Skeletal muscle tissue (tissue), 4 donors: ENCODE measurements around the gene FBXO15. TPM values are rescaled to one million over a fixed set of nuclear protein-coding genes. Genes with fewer than 3 reads are reported as not detected.

Source experiments
- H3K27ac ChIP-seq: one replicate; pipeline ENCODE4 v1.7.0; 2013; ENCODE audit warnings: mild to moderate bottlenecking, low read depth, low read length, inconsistent platforms
- H3K27me3 ChIP-seq, 3 donors: one replicate each; pipeline ENCODE4 v1.7.0; 2013; ENCODE audit warnings: low read length in 3 of 3; ENCODE audit not compliant: control insufficient read depth in 3 of 3, insufficient read depth in 3 of 3
- H3K36me3 ChIP-seq, 3 donors: one replicate each; pipeline ENCODE4 v1.7.0; 2013; ENCODE audit warnings: low read length in 3 of 3; ENCODE audit not compliant: control insufficient read depth in 3 of 3, insufficient read depth in 3 of 3
- H3K4me1 ChIP-seq, 3 donors: one replicate each; pipeline ENCODE4 v1.7.0; 2013; ENCODE audit warnings: low read length in 3 of 3, mild to moderate bottlenecking in 3 of 3; ENCODE audit not compliant: control insufficient read depth in 3 of 3, insufficient read depth in 3 of 3
- H3K4me3 ChIP-seq, 3 donors: one replicate each; pipeline ENCODE4 v1.7.0; 2013; ENCODE audit warnings: low read length in 3 of 3
- H3K9ac ChIP-seq, 3 donors: one replicate each; pipeline ENCODE4 v1.7.0; 2013; ENCODE audit warnings: low read length in 3 of 3, mild to moderate bottlenecking in 3 of 3, moderate library complexity in 2 of 3, low read depth in 1 of 3
- H3K9me3 ChIP-seq, 3 donors: one replicate each; pipeline ENCODE4 v1.7.0; 2013; ENCODE audit warnings: low read length in 3 of 3; ENCODE audit not compliant: control insufficient read depth in 3 of 3
- total RNA-seq: library from RNA; depleted of rRNA; stranded (reverse); fragments of >200 nt; gene quantifications from one replicate; pipeline ENCODE4 v1.2.3, GENCODE V29; 2014
- donor health status: Osteomylitis.

The FBXO15 gene
- total RNA-seq, 1 donor from 2014 or later = 1.0 TPM

- Histone ChIP-seq H3K27ac (no peak overlapping the region), H3K36me3 (no peaks in the 10 kb centered on the region), H3K9me3 (no peaks in the 10 kb centered on the region), H3K4me3 (no peak overlapping the region), H3K4me1 (peaks cover 2 to 5% (median 3%) of the 10 kb centered on the region in 3 donors), H3K9ac (no peak overlapping the region), H3K27me3 (peaks cover 0 to under 1% (median 0%) of the 10 kb centered on the region in 3 donors)
Observed at GRCh38 chr18:74142252-74142651, 5.4 kb downstream of the FBXO15 start.

- no peaks in the 10 kb centered on the region for H3K9me3 ChIP-seq
- no peaks in the 10 kb centered on the region for H3K4me1 ChIP-seq
- H3K27me3 ChIP-seq = peaks cover 0 to 4% (median 0%) of the 10 kb centered on the region in 3 donors
Observed at GRCh38 chr18:74141667-74142066, 6.0 kb downstream of the FBXO15 start.

GRCh38 chr18:74140582-74140981, 7.1 kb downstream of the FBXO15 start:
- no peaks in the 10 kb centered on the region for H3K36me3 ChIP-seq
- H3K4me1 ChIP-seq = no peaks in the 10 kb centered on the region
- peaks cover 0 to 11% (median 0%) of the 10 kb centered on the region in 3 donors for H3K27me3 ChIP-seq
- no peak overlapping the region for H3K9ac ChIP-seq
- H3K27ac ChIP-seq = no peak overlapping the region
- no peaks in the 10 kb centered on the region for H3K9me3 ChIP-seq
- no peak overlapping the region for H3K4me3 ChIP-seq

More at GRCh38 chr18:74141667-74142066, 6.0 kb downstream of the FBXO15 start:
- no peak overlapping the region for H3K9ac ChIP-seq
- H3K36me3 ChIP-seq = no peaks in the 10 kb centered on the region
- no peak overlapping the region for H3K27ac ChIP-seq
- H3K4me3 ChIP-seq = no peak overlapping the region

- Histone ChIP-seq H3K27me3 (peaks cover 0 to 11% (median 3%) of the 10 kb centered on the region in 3 donors), H3K36me3 (no peaks in the 10 kb centered on the region), H3K9me3 (no peaks in the 10 kb centered on the region), H3K9ac (no peak overlapping the region), H3K4me1 (no peaks in the 10 kb centered on the region), H3K4me3 (no peak overlapping the region), H3K27ac (no peak overlapping the region)
Observed at GRCh38 chr18:74139888-74140287, 7.7 kb downstream of the FBXO15 start.

- Histone ChIP-seq H3K36me3 (no peaks in the 10 kb centered on the region), H3K27ac (no peak overlapping the region), H3K27me3 (peaks cover 0 to 11% (median 4%) of the 10 kb centered on the region in 3 donors), H3K4me3 (no peak overlapping the region), H3K4me1 (no peaks in the 10 kb centered on the region), H3K9ac (no peak overlapping the region), H3K9me3 (no peaks in the 10 kb centered on the region)
Observed at GRCh38 chr18:74139411-74139810, 8.2 kb downstream of the FBXO15 start.

GRCh38 chr18:74137920-74138538, 9.6 kb downstream of the FBXO15 start:
- H3K27ac ChIP-seq = no peak overlapping the region
- H3K9ac ChIP-seq = no peak overlapping the region
- H3K36me3 ChIP-seq = no peaks in the 10 kb centered on the region
- no peaks in the 10 kb centered on the region for H3K4me1 ChIP-seq
- H3K9me3 ChIP-seq = no peaks in the 10 kb centered on the region
- H3K27me3 ChIP-seq = peaks cover 0 to 11% (median 4%) of the 10 kb centered on the region in 3 donors
- no peak overlapping the region for H3K4me3 ChIP-seq

GRCh38 chr18:74132201-74132600, 15.4 kb downstream of the FBXO15 start:
- H3K4me3 ChIP-seq = no peak overlapping the region
- no peak overlapping the region for H3K9ac ChIP-seq

GRCh38 chr18:74131124-74131523, 16.5 kb downstream of the FBXO15 start:
- no peaks in the 10 kb centered on the region for H3K36me3 ChIP-seq
- no peaks in the 10 kb centered on the region for H3K4me1 ChIP-seq
- H3K4me3 ChIP-seq = no peak overlapping the region
- no peak overlapping the region for H3K27ac ChIP-seq
- H3K9ac ChIP-seq = no peak overlapping the region
- peaks cover 0 to 4% (median 3%) of the 10 kb centered on the region in 3 donors for H3K27me3 ChIP-seq
- no peaks in the 10 kb centered on the region for H3K9me3 ChIP-seq

More at GRCh38 chr18:74132201-74132600, 15.4 kb downstream of the FBXO15 start:
- Histone ChIP-seq H3K27me3 (peaks cover 0 to 9% (median 4%) of the 10 kb centered on the region in 3 donors), H3K4me1 (no peaks in the 10 kb centered on the region), H3K9me3 (no peaks in the 10 kb centered on the region), H3K27ac (no peak overlapping the region), H3K36me3 (no peaks in the 10 kb centered on the region)

- Histone ChIP-seq H3K36me3 (no peaks in the 10 kb centered on the region), H3K4me3 (no peak overlapping the region), H3K27me3 (no peaks in the 10 kb centered on the region), H3K9ac (no peak overlapping the region), H3K9me3 (no peaks in the 10 kb centered on the region), H3K27ac (no peak overlapping the region), H3K4me1 (no peaks in the 10 kb centered on the region)
Observed at GRCh38 chr18:74128159-74128558, 19.5 kb downstream of the FBXO15 start.

- H3K27ac ChIP-seq = no peak overlapping the region
- H3K9me3 ChIP-seq = no peaks in the 10 kb centered on the region
- H3K4me3 ChIP-seq = no peak overlapping the region
- H3K36me3 ChIP-seq = no peaks in the 10 kb centered on the region
- no peaks in the 10 kb centered on the region for H3K4me1 ChIP-seq
- no peaks in the 10 kb centered on the region for H3K27me3 ChIP-seq
- no peak overlapping the region for H3K9ac ChIP-seq
Observed at GRCh38 chr18:74126684-74127655, 20.7 kb downstream of the FBXO15 start.
